ACC112 (cell line): Measurements from ENCODE around the gene ARID4A.
"Not testable (repeated sequence)": the region's sequence is repeated elsewhere in the genome, so short reads cannot be mapped to it uniquely, and the experiment has no call there.

Experiments
- H2AFZ ChIP-seq: fragments of 200-600 bp; sonication (generic); one replicate; pipeline ENCODE4 v1.6.0; 2017; ENCODE audit warnings: antibody characterized with exemption, low read length; ENCODE audit not compliant: unreplicated experiment
- H3K27ac ChIP-seq: fragments of 200-600 bp; sonication (generic); 2 replicates; pipeline ENCODE4 v1.5.1; 2014; ENCODE audit warnings: low read depth, mild to moderate bottlenecking, antibody characterized with exemption, low read length, moderate library complexity
- H3K27me3 ChIP-seq: fragments of 200-600 bp; sonication (generic); 2 replicates; pipeline ENCODE4 v1.6.1; 2014; ENCODE audit warnings: mild to moderate bottlenecking, antibody characterized with exemption, low read length, moderate library complexity, mixed read lengths; ENCODE audit not compliant: insufficient read depth
- H3K36me3 ChIP-seq: fragments of 200-600 bp; sonication (generic); 2 replicates; pipeline ENCODE4 v1.6.1; 2016; ENCODE audit warnings: mild to moderate bottlenecking, antibody characterized with exemption, low read length, moderate library complexity, mixed read lengths; ENCODE audit not compliant: insufficient read depth
- H3K4me1 ChIP-seq: fragments of 200-600 bp; sonication (generic); one replicate; pipeline ENCODE4 v1.6.1; 2016; ENCODE audit warnings: low read length, mixed read lengths; ENCODE audit not compliant: insufficient read depth, unreplicated experiment, control insufficient read depth
- H3K4me3 ChIP-seq: fragments of 200-600 bp; sonication (generic); 2 replicates; pipeline ENCODE4 v1.5.1; 2014; ENCODE audit warnings: mild to moderate bottlenecking, low read depth, low read length
- H3K79me2 ChIP-seq: fragments of 200-600 bp; sonication (generic); one replicate; pipeline ENCODE4 v1.6.0; 2016; ENCODE audit warnings: low read length; ENCODE audit not compliant: control insufficient read depth, unreplicated experiment, insufficient read depth

Gene ARID4A, protein sequence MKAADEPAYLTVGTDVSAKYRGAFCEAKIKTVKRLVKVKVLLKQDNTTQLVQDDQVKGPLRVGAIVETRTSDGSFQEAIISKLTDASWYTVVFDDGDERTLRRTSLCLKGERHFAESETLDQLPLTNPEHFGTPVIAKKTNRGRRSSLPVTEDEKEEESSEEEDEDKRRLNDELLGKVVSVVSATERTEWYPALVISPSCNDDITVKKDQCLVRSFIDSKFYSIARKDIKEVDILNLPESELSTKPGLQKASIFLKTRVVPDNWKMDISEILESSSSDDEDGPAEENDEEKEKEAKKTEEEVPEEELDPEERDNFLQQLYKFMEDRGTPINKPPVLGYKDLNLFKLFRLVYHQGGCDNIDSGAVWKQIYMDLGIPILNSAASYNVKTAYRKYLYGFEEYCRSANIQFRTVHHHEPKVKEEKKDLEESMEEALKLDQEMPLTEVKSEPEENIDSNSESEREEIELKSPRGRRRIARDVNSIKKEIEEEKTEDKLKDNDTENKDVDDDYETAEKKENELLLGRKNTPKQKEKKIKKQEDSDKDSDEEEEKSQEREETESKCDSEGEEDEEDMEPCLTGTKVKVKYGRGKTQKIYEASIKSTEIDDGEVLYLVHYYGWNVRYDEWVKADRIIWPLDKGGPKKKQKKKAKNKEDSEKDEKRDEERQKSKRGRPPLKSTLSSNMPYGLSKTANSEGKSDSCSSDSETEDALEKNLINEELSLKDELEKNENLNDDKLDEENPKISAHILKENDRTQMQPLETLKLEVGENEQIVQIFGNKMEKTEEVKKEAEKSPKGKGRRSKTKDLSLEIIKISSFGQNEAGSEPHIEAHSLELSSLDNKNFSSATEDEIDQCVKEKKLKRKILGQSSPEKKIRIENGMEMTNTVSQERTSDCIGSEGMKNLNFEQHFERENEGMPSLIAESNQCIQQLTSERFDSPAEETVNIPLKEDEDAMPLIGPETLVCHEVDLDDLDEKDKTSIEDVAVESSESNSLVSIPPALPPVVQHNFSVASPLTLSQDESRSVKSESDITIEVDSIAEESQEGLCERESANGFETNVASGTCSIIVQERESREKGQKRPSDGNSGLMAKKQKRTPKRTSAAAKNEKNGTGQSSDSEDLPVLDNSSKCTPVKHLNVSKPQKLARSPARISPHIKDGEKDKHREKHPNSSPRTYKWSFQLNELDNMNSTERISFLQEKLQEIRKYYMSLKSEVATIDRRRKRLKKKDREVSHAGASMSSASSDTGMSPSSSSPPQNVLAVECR

DNA sequence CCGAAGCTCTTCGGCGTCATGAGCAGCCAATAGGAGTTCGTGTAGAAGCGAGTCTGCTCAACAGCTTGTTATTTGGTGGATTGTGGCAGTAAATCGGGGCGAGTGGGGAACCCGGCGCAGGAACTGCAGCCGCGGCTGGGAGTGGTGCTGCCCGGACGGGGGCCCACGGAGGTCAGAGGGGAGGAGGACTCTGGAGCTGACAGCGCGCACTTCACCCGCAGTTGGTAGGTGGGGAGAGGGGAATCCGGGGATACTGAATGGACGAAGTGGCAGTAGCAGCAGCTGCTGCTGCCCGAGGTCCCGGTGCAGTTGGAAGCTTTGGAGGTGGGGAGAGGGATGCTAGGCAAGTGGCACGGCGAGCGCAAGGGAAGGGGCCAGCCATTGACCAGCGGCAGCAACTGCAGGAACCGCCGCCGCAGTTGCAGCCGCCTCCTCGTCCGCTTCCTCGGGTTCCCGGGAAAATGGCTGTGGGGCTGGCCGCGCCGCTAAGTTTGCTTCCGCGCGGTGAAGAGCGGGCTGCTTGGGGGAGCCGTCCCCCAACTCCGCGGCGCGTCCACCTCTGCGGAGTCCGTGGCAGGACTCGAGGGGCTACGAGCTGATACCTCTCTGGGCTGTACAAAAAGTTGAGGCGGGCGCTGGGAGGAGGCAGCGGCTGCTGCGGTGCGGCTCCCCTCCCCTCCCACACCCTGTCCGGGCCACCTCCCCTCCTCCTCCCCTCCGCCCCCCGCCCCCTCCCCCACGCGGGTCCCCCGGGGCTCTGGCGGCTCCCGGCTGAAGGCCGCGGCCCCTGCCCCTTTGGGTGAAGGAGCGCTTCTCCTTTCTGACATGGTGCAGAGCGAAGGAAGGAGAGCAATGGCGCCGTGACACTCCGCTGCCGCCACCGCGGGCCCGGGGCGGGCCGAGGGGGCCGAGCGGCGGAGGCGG lies at the start of gene ARID4A:
ARID4A (plus strand) TSS at position 79 of the 924 bp plus-strand sequence. CDS start 1,300 bp downstream, outside the sequence.
- H3K27ac ChIP-seq: peak within 1 kb of the TSS; percentile 95
- peaks cover 62% of the 10 kb centered on the region for H3K79me2 ChIP-seq
- peaks cover 13% of the 10 kb centered on the region for H3K4me1 ChIP-seq
- no peaks in the 10 kb centered on the region for H3K27me3 ChIP-seq
- peak within 1 kb of the TSS; percentile 97 for H3K4me3 ChIP-seq
- peak within 1 kb of the TSS; percentile 99 for H2AFZ ChIP-seq
- H3K36me3 ChIP-seq: peaks cover 23% of the 10 kb centered on the region

DNA sequence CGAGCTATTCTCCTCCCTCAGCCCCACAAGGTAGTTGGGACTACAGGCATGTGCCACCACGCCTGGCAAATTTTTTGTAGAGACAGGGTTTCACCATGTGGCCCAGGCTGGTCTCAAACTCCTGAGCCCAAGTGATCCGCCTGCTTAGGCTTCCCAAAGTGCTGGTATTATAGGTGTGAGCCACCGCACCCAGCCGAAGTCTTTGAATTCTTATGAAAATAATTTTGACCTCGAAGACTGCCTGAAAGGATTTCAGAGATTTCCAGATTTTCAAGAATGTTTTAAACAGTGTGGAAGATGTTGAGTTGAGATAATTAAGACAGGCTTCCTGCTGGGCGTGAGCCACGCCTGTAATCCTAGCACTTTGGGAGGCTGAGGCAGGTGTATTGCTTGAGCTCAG lies 48.7 kb upstream of the ARID4A start:
- peaks cover 26% of the 10 kb centered on the region for H3K36me3 ChIP-seq
- no peak overlapping the region for H2AFZ ChIP-seq
- peaks cover 18% of the 10 kb centered on the region for H3K4me1 ChIP-seq
- H3K27ac ChIP-seq: no peak overlapping the region
- no peaks in the 10 kb centered on the region for H3K27me3 ChIP-seq
- H3K4me3 ChIP-seq: no peak overlapping the region
- peaks cover 80% of the 10 kb centered on the region for H3K79me2 ChIP-seq

DNA sequence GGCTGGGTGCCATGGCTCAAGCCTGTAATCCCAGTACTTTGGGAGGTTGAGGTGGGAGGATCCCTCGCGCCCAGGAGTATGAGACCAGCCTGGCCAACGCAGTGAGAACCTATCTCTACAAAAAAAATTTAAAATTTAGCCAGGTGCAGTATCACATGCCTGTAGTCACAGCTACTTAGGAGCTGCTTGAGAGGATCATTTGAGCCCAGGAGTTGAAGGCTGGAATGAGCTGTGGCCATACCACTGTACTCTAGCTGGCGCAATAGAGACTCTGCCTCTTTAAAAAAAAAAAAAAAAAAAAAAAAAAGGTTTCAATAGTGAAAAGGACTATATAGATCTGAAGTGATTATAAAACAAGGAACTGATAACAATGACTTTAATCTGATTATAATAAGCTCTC lies 40.2 kb upstream of the ARID4A start:
- no peak overlapping the region for H3K27ac ChIP-seq
- H3K4me1 ChIP-seq: no peaks in the 10 kb centered on the region
- no peak overlapping the region for H3K4me3 ChIP-seq
- peaks cover 16% of the 10 kb centered on the region for H3K79me2 ChIP-seq
- no peak overlapping the region for H2AFZ ChIP-seq
- H3K36me3 ChIP-seq: peaks cover 24% of the 10 kb centered on the region
- no peaks in the 10 kb centered on the region for H3K27me3 ChIP-seq

DNA sequence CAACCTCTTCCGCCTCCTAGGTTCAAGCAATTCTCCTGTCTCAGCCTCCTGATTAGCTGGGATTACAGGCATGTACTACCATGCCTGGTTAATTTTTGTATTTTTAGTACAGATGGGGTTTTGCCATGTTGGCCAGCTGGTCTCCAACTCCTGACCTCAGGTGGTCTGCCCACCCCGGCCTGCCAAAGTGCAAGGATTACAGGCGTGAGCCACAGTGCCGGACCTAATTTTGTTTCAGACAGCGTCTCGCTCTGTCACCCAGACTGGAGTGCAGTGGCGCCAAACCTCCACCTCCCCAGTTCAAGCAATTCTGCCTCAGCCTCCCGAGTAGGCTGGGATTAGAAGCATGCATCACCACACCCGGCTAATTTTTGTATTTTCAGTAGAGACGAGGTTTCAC lies 36.4 kb upstream of the ARID4A start:
- not testable (repeated sequence) for H3K4me3 ChIP-seq, H3K79me2 ChIP-seq, H3K27ac ChIP-seq, H3K4me1 ChIP-seq, H3K27me3 ChIP-seq, H2AFZ ChIP-seq
- H3K36me3 ChIP-seq: peaks cover 34% of the 10 kb centered on the region

DNA sequence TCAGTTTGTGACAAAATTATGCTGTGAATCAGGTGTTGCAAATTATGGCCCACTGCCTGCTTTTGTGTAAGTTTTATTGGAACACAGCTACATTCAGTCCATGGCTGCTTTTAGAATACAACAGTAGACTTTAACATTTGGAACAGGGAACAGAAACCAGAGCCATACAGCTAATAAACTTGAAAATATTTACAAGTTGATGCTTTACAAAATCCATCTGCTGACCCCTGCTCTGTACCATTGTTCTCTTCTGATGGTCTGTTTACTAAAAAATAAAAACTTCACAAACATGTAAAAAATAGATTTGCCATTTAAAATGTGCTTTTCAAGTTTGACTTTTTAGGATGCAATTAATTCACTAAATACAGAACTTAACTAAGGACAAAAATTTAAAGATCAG lies 33.0 kb upstream of the ARID4A start:
- Histone ChIP-seq H2AFZ (no peak overlapping the region), H3K79me2 (peaks cover 7% of the 10 kb centered on the region), H3K27me3 (no peaks in the 10 kb centered on the region), H3K27ac (no peak overlapping the region), H3K4me1 (no peaks in the 10 kb centered on the region), H3K36me3 (peaks cover 35% of the 10 kb centered on the region), H3K4me3 (no peak overlapping the region)

DNA sequence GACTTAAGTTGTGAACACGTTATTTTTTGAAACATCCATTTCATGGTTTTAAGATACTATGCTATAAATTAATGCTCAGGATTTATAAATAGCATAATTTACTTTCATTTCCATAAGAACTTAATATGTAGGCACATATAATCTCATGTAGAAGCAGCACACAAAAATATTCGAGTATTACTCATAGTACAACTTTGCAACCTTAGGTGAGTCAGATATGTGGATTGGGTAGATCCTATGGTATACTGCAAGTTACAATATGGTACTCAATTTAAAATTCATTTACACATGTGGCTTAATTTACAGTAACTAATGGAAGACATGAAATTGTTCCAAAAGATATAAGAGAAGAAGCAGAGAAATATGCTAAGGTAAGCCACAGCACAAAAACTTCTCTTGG lies 27.7 kb upstream of the ARID4A start:
- peaks cover 40% of the 10 kb centered on the region for H3K79me2 ChIP-seq
- H3K36me3 ChIP-seq: peaks cover 50% of the 10 kb centered on the region
- peaks cover 7% of the 10 kb centered on the region for H3K4me1 ChIP-seq
- no peak overlapping the region for H3K27ac ChIP-seq
- no peak overlapping the region for H3K4me3 ChIP-seq
- H3K27me3 ChIP-seq: no peaks in the 10 kb centered on the region
- no peak overlapping the region for H2AFZ ChIP-seq

DNA sequence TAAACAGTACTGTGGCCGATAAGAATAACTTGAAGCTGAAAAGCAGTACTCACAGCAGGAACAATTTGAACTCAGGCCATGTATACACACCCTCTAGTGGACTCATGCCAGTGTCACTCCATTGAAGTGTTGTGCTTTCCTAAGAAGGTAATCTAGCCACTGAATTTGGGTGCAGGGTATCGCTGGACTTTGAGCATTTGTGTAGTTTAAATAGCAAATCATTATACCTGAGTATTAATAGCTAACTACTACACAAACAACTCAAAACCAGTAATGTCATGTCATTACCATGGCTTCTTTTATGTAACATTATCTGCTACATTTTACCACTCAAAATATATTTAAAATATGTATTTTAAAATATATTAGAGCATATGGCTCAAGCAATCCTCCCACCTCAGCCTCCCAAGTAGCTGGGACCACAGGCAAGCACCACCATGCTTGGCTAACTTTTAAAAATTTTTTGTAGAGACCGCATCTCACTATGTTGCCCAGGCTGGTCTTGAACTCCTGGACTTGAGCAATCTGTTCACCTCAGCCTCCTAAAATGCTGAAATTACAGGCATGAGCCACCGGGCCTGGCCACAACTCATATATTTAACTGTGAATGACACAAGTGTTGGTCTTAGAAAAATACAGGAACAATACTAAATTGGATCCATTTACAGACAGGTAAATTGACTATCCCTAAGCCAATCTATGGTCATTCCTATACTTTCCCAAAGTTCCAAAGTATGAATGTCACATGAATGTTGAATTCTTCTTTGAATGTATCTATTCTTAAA lies 25.6 kb upstream of the ARID4A start:
- Histone ChIP-seq H3K27ac (peak overlapping the region; percentile 58), H3K27me3 (no peaks in the 10 kb centered on the region), H3K79me2 (peaks cover 59% of the 10 kb centered on the region), H3K4me3 (no peak overlapping the region), H3K4me1 (peaks cover 18% of the 10 kb centered on the region), H3K36me3 (peaks cover 49% of the 10 kb centered on the region), H2AFZ (no peak overlapping the region)

DNA sequence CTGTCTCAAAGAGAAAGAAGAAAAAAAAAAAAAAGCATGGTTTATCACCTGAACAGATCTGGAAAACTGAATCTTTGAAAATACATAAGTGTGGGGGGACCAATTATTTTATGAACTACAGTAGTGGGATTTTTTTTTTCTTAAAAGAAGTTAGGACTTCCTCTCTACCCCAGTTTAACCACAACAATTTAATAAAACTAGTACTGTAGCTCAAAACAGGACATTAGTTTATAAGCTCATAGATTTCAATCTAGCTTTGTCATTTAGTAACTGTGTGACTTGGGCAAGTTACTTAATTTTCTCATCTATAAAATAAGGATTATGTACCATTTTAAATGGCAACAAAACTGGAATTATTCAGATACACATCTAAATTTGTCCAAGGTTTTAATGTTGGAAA lies 23.5 kb upstream of the ARID4A start:
- H3K27ac ChIP-seq: peak overlapping the region; percentile 47; the same call in 1 of the 2 replicates
- H3K36me3 ChIP-seq: peaks cover 45% of the 10 kb centered on the region
- H3K4me1 ChIP-seq: peaks cover 18% of the 10 kb centered on the region
- H3K79me2 ChIP-seq: peaks cover 73% of the 10 kb centered on the region
- H3K4me3 ChIP-seq: no peak overlapping the region
- no peaks in the 10 kb centered on the region for H3K27me3 ChIP-seq
- H2AFZ ChIP-seq: no peak overlapping the region

DNA sequence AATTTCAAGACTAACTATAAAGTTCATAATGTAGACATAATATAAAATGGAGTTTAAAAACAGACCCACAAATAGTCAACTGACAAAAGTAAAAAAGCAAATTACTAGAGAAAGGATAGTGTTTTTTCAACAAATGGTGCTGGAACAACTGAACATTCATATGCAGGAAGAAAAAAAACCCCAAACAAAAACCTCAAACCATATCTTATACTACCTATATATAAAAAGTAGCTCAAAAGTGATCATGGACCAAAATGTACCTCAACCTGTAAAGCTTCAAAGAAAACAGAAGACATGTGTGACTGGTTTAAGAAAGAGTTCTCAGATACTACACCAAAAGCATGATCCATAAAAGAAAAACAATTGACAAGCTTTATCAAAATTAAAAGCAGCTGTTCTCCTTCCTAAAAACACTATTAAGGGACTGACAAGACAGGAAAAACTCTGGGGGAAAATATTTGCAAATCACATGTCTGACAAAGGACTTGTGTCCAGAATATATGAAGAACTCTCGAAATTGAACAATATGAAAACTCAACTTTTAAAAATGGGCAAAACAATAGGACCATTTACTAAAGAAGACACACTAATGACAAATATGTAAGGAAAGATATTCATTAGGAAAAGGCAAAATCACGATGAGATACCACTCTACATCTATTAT lies 22.7 kb upstream of the ARID4A start:
- Histone ChIP-seq H3K4me1 (peaks cover 21% of the 10 kb centered on the region), H3K4me3 (no peak overlapping the region), H3K27me3 (no peaks in the 10 kb centered on the region), H3K79me2 (peaks cover 80% of the 10 kb centered on the region), H3K36me3 (peaks cover 37% of the 10 kb centered on the region), H3K27ac (peak overlapping the region; percentile 47), H2AFZ (no peak overlapping the region)
